GM18505 (cell line): ENCODE measurements around the gene UNC93B1.
"Not testable (repeated sequence)": the region's sequence is repeated elsewhere in the genome, so short reads cannot be mapped to it uniquely, and the experiment has no call there.

Experiments used
- ATAC-seq: cut with Tn5 transposase; IDR thresholded peaks from one replicate; pipeline ENCODE4 v1.9.1; 2021; ENCODE audit not compliant: unreplicated experiment
- POLR2A ChIP-seq: IDR thresholded peaks from 4 replicates; pipeline ENCODE4 v1.6.1; 2011; ENCODE audit warnings: borderline replicate concordance; ENCODE audit not compliant: insufficient read depth, insufficient read length; ENCODE audit errors: extremely low read depth

Gene UNC93B1

GRCh38 chr11:68002938-68003845 lies 705 bp downstream of the UNC93B1 start:
- peak; percentile 3 for TF ChIP-seq POLR2A
- peak; percentile 47 for ATAC-seq

DNA sequence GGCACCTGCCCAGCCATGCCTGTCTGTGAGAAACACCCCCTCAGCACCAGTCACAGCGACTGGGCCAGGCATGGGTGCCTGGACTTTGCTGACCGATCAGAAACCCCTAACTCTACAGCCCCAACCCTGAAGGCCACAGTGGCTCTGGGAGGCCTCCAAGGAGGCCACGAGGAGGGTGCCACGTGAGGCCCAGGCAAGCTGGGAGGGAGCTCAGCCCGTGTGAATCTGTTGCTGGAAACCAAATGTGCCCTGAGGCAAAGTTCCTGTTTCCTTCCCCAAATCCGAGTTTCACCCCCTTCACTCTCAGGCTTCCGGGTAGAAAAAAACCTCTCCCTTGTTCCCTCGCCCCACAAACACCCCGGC lies 1.3 kb downstream of the UNC93B1 start:
- ATAC-seq: peak; percentile 20
- TF ChIP-seq POLR2A: no peak

- no peak for TF ChIP-seq POLR2A
- no peak for ATAC-seq
Observed at GRCh38 chr11:67999704-68000103, 4.2 kb downstream of the UNC93B1 start.

GRCh38 chr11:67999201-67999629 lies 4.7 kb downstream of the UNC93B1 start:
- TF ChIP-seq POLR2A: no peak

GRCh38 chr11:67998150-67999045 lies 5.5 kb downstream of the UNC93B1 start:
- no peak for ATAC-seq
- no peak for TF ChIP-seq POLR2A

More at GRCh38 chr11:67999201-67999629, 4.7 kb downstream of the UNC93B1 start:
- ATAC-seq: no peak

- ATAC-seq: no peak
- no peak for TF ChIP-seq POLR2A
Observed at GRCh38 chr11:67997475-67997921, 6.4 kb downstream of the UNC93B1 start.

DNA sequence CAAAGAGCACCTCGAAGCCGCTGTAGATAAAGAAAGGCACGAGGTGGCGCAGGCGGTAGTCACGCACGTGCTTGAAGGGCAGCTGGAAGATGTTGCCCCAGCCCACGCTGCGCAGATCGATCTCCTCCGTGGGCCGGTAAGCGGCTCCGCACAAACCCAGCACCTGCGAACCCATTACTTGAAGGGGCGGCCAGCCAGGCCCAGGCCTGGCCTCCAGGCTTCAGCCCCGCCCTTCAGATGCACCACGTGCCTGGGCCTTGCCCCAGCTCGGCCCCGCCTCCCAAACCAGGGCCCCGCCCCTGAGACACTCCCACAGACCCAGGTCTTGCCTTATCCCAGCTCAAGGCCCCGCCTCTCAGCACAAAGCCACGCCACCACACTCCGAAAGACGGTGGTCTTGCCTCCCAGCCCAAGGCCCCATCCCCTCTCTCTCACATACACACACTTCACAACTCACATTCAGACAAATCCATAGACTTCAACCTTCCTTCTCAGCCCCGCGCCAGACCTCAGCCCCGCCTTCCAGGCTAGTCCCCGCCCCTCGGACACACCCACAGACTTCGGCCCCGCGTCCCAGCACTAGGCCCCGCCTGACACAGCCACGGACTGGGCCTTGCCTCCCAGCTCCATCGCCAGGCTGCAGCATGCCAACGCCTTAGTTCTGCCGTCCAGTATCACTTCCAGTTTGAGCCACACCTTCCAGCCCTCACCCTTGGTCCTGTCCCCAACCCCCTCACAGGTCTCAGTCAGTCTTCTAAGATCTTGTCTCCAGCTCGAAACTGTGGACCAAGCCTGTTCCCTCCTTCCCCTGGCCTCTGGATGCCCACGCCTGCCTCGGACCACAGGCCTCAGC lies 7.0 kb downstream of the UNC93B1 start:
- no peak for ATAC-seq
- TF ChIP-seq POLR2A: no peak

GRCh38 chr11:67996051-67996450 lies 7.8 kb downstream of the UNC93B1 start:
- no peak for ATAC-seq
- no peak for TF ChIP-seq POLR2A

DNA sequence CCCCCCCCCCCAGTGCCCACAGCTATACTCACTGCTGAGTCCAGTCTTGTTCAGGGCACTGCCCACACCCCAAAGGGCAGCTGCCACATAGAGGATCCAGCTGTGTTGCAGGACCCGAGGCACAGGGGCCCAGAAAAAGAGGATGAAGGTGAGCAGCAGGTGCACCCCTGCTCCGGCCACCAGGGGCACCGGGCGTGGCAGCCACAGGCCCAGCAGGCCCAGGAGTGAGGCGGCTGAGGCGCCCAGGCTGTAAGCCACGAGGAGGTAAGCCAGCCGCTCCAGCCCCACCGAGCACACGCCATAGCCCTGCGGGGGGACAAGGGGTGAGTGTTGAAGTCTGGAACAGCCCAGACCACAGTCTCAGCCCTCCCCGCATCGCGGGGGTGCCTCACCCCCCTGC lies 8.3 kb downstream of the UNC93B1 start:
- ATAC-seq: not testable (repeated sequence)

- not testable (repeated sequence) for ATAC-seq
Observed at GRCh38 chr11:67995129-67995528, 8.8 kb downstream of the UNC93B1 start.

DNA sequence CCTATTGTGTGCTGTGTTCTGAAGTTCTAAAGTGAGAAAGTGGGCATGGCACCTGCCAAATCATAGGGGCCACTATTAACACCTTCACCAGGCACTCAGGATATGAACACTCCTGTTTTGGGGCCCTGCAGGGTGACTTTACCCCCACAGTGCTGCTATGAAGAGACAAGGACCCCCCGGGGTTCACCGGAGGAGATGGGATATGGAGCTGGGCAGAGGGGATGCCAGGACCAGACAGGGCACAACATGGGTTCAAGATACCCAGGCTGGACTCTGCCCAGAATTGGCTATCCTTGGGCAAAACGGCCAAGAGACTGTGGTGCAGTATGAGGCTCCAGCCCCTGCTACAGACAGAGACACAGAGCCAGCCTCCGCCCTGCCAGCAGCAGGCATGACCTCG lies 9.5 kb downstream of the UNC93B1 start:
- not testable (repeated sequence) for ATAC-seq

DNA sequence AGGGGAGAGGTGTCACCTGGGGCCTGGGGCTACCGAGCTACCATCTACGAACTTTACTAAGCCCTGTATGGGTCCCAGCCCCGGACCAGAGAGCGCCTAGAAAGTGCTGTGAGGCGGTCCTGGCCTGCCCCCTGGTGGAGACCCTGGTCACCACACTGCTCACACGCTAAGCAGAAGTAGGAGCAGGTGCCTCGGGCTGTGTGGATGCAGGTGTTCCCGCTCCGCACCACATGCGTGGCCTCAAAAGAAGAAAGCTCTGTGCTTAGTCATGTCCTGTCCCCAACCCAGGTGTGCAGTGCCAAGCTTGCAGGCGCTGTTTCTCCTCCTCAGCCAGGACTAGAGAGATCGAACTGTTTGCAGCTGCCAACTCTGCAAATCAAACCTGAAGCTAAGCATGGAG lies 10.1 kb downstream of the UNC93B1 start:
- ATAC-seq: not testable (repeated sequence)

GRCh38 chr11:67991347-67992121 lies 12.4 kb downstream of the UNC93B1 start:
- not testable (repeated sequence) for ATAC-seq
